OCI-LY1 (cell line): ENCODE data around the gene NOSTRIN.

ENCODE experiments used
- CTCF ChIP-seq: fragments of 200-600 bp; sonication (generic), shearing (Covaris generic); IDR thresholded peaks from 2 replicates; pipeline ENCODE4 v1.5.1; 2017; ENCODE audit warnings: mild to moderate bottlenecking, antibody characterized with exemption, low read length, moderate library complexity, mixed read lengths
- EZH2 ChIP-seq: fragments of 200-600 bp; sonication (generic), shearing (Covaris generic); IDR thresholded peaks from 2 replicates; pipeline ENCODE4 v1.8.0; 2017; ENCODE audit warnings: borderline replicate concordance, mixed run types, mild to moderate bottlenecking, antibody characterized with exemption, low read length, moderate library complexity, mixed read lengths

- TF ChIP-seq CTCF: no peak
- no peak for TF ChIP-seq EZH2
Observed at GRCh38 chr2:168798888-168799410, 3.5 kb upstream of the NOSTRIN start.
